ENCODE measurements around the gene PSMC5. TPM values are rescaled to one million over a fixed set of nuclear protein-coding genes. Genes with fewer than 3 reads are reported as not detected.
A peak's percentile ranks its signal among the peaks of the same experiment; 100 is the strongest.
"Not testable (repeated sequence)": the region's sequence is repeated elsewhere in the genome, so short reads cannot be mapped to it uniquely, and the experiment has no call there.

Gene PSMC5
- 100 to 1,000 TPM; 157 to 195 TPM for total RNA-seq

GRCh38 chr17:63827002-63827800 is at the start of gene PSMC5, which contains the start of gene FTSJ3:
PSMC5 (plus strand) TSS chr17:63827431; CDS start chr17:63827491, 60 bp downstream.
FTSJ3 (minus strand) TSS chr17:63827663; CDS start chr17:63826902, 761 bp downstream.
- H3K36me3 Mint-ChIP-seq, result peaks cover 71% of the 10 kb centered on the region

DNA sequence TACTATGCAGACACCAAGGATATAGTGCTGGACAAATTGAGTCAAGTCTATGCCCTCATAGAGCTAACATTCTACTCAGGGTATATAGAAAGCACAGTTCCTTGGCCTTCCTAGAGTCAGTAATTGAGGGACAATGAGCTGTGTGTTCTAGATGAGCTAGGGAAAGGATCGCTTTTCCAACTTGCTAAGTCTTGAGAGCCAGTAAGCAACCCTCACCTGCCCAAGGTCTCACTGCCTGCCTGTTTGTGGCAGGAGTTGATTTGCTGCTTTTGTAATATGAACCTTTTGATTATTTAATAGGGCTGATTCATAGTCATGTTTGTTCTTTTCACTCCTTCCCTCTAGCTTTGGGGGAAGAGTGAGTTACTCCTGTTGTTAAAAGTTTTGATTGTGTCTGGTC is 46.7 kb upstream of the PSMC5 start:
- ATAC-seq (no peak), DNase-seq (no peak)
- CTCF ChIA-PET, result interaction anchor here (1.1 to 1.4 kb wide), 2 partner anchors 55 to 68 kb away, joined by 3 to 4 read pairs; no protein-coding TSS in a partner anchor
- Mint-ChIP-seq H3K9me3 (ENCODE audit: low read depth) (no peaks in the 10 kb centered on the region), H3K4me1 (peaks cover 67% of the 10 kb centered on the region), H3K27ac (peak overlapping the region; percentile 34), H3K4me3 (no peak overlapping the region), H3K36me3 (peaks cover 33% of the 10 kb centered on the region), H3K27me3 (no peaks in the 10 kb centered on the region)

More at GRCh38 chr17:63827002-63827800, at the start of gene PSMC5, which contains the start of gene FTSJ3:
- H3K4me1 Mint-ChIP-seq, result peaks cover 79% of the 10 kb centered on the region
- CTCF ChIA-PET, result interaction anchor here (1.0 to 2.1 kb wide), 9 partner anchors 9 to 401 kb away, joined by 3 to 10 read pairs (median 5); partner anchors contain the start of genes CCDC47 and DDX42
- DNase-seq (peak; percentile 97), ATAC-seq (peak; percentile 91)
- peak within 1 kb of the TSS; percentile 97 for H3K27ac Mint-ChIP-seq
- H3K4me3 Mint-ChIP-seq, result peak within 1 kb of the TSS; percentile 99
- H3K9me3 Mint-ChIP-seq (ENCODE audit: low read depth), result no peaks in the 10 kb centered on the region
- no peaks in the 10 kb centered on the region for H3K27me3 Mint-ChIP-seq

DNA sequence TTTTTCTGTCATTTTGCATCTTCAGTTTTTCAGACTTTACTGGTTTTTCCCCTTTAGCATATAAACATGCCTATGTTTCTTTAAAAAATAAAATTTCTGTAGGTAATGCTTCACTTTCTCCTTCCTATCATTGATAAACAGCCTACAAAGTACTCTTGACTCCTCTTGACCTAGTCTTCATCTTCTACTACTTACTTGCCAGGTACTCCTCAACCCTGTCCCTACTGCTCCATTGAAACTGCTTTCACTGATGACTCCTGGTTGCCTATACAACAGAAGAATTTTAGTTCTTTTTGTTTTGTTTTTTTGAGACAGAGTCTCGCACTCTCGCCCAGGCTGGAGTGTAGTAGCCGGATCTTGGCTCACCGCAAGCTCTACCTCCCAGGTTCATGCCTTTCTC is 46.3 kb upstream of the PSMC5 start:
- Mint-ChIP-seq H3K36me3 (peaks cover 35% of the 10 kb centered on the region), H3K9me3 (ENCODE audit: low read depth) (no peaks in the 10 kb centered on the region), H3K27me3 (no peaks in the 10 kb centered on the region), H3K27ac (peak overlapping the region; percentile 34), H3K4me1 (peaks cover 66% of the 10 kb centered on the region), H3K4me3 (no peak overlapping the region)
- no peak for ATAC-seq
- no peak for DNase-seq
- CTCF ChIA-PET, result interaction anchor here (1.1 kb wide), 1 partner anchor 68 kb away, joined by 3 read pairs; no protein-coding TSS in a partner anchor

DNA sequence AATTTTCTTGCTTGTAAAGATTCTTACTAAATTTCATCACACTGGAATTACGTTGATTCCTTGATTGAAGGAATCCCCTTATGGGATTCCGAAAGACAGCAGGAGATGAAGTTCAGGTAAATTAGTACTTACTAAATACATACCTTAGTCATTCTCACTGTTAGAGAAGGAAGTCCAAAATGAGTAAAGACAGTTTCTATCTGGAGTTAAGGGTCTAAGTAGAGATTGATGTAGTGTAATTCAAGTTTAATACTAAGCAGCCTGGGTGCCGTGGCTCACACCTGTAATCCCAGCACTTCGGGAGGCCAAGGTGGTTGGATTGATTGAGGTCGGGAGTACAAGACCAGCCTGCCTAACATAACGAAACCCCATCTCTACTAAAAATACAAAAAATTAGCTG is 43.7 kb upstream of the PSMC5 start:
- Mint-ChIP-seq H3K4me3 (no peak overlapping the region), H3K9me3 (ENCODE audit: low read depth) (no peaks in the 10 kb centered on the region), H3K4me1 (peaks cover 49% of the 10 kb centered on the region), H3K27me3 (no peaks in the 10 kb centered on the region), H3K36me3 (peaks cover 34% of the 10 kb centered on the region), H3K27ac (no peak overlapping the region)
- DNase-seq, result no peak
- no peak for ATAC-seq
- CTCF ChIA-PET, result interaction anchor here (1.0 to 1.7 kb wide), 6 partner anchors 8 to 82 kb away, joined by 3 to 7 read pairs (median 4); partner anchors contain the start of genes CCDC47 and DDX42

GRCh38 chr17:63785556-63785955 is 41.7 kb upstream of the PSMC5 start:
- Mint-ChIP-seq H3K4me1 (peaks cover 38% of the 10 kb centered on the region), H3K9me3 (ENCODE audit: low read depth) (no peaks in the 10 kb centered on the region)
- CTCF ChIA-PET, result no interaction called here

GRCh38 chr17:63786117-63786516 is 41.1 kb upstream of the PSMC5 start:
- Mint-ChIP-seq H3K27me3 (no peaks in the 10 kb centered on the region), H3K4me3 (no peak overlapping the region), H3K9me3 (ENCODE audit: low read depth) (no peaks in the 10 kb centered on the region), H3K4me1 (peaks cover 34% of the 10 kb centered on the region), H3K36me3 (peaks cover 27% of the 10 kb centered on the region), H3K27ac (no peak overlapping the region)
- CTCF ChIA-PET, result no interaction called here
- DNase-seq, result no peak
- ATAC-seq, result no peak

More at GRCh38 chr17:63785556-63785955, 41.7 kb upstream of the PSMC5 start:
- Mint-ChIP-seq H3K4me3 (no peak overlapping the region), H3K36me3 (peaks cover 27% of the 10 kb centered on the region), H3K27ac (peak overlapping the region; percentile 12), H3K27me3 (no peaks in the 10 kb centered on the region)
- ATAC-seq, result no peak
- DNase-seq, result no peak

DNA sequence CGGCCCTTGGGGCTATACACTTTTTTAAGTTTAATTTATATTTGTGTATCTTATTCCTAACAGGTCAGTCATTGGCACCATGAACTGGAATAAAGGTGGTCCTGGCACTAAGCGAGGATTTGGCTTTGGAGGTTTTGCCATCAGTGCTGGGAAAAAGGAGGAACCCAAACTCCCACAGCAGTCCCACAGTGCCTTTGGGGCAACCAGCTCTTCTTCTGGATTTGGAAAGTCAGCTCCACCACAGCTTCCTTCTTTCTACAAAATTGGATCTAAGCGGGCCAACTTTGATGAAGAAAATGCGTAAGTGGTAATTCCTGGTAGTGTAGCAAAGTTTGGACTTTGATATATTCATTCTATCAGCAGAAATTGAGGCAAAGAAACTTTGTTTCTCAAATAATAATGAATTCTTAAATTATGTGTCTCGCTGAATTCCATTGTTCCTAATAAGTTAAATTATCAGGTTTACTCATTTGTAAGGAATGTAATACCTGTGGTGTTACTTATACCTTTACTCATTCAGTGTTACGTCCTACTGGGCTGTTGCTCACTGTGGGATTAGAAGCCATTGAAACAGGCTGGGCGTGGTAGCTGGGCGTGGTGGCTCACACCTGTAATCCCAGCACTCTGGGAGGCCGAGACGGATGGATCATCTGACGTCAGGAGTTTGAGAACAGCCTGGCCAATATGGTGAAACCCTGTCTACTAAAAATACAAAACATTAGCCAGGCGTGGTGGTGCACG is 40.1 kb upstream of the PSMC5 start:
- Mint-ChIP-seq H3K36me3 (peaks cover 27% of the 10 kb centered on the region), H3K9me3 (ENCODE audit: low read depth) (no peaks in the 10 kb centered on the region), H3K27me3 (no peaks in the 10 kb centered on the region), H3K27ac (no peak overlapping the region), H3K4me3 (no peak overlapping the region), H3K4me1 (peaks cover 31% of the 10 kb centered on the region)
- ATAC-seq (no peak), DNase-seq (no peak)
- CTCF ChIA-PET, result no interaction called here

GRCh38 chr17:63790057-63790456 is 37.2 kb upstream of the PSMC5 start:
- CTCF ChIA-PET, result no interaction called here
- H3K27me3 Mint-ChIP-seq, result no peaks in the 10 kb centered on the region
- no peak for ATAC-seq
- H3K27ac Mint-ChIP-seq, result no peak overlapping the region
- H3K4me3 Mint-ChIP-seq, result no peak overlapping the region
- peaks cover 11% of the 10 kb centered on the region for H3K4me1 Mint-ChIP-seq
- H3K36me3 Mint-ChIP-seq, result peaks cover 41% of the 10 kb centered on the region
- DNase-seq, result no peak
- no peaks in the 10 kb centered on the region for H3K9me3 Mint-ChIP-seq (ENCODE audit: low read depth)

DNA sequence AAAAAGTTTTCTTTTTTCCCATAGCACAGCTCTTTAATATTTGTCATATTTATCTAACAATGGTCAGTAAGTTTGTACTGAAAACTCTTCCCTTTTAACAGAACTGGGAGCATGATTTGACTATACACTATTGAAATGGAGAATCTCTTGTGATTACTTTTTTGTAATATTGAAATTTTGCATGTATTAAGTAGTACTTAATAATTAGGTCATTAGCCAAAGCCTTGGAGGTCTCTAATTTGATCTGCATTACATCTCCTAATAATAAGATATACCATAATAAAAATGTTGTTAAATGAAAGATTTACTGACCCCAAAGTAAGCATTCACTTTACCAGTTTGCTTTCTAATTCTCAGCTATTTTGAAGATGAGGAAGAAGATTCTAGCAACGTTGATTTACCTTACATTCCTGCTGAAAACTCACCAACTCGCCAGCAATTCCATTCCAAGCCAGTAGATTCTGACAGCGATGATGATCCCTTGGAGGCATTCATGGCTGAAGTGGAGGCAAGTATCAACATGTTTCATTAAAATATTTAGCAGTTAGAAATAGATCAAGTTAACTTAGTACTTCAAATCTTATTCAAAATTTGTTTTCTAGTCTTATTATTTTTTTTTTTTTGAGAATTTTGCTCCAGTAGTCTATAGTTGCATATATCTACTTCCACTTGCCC is 35.0 kb upstream of the PSMC5 start:
- CTCF ChIA-PET, result interaction anchor here (1.2 to 1.9 kb wide), 2 partner anchors 9 to 12 kb away, joined by 3 to 4 read pairs; no protein-coding TSS in a partner anchor

DNA sequence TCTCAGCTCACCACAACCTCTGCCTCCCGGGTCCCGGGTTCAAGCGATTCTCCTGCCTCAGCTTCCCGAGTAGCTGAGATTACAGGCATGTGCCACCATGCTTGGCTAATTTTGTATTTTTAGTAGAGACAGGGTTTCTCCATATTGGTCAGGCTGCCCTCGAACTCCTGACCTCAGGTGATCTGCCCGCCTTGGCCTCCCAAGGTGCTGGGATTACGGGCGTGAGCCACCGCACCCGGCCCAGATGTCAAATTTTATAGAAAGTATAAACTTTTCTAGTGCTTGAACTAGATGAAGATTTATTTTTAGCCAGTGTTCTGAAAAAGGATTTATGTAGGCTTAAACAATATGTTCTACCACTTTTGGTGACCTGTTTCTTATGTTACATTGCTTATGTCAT is 30.9 kb upstream of the PSMC5 start:
- CTCF ChIA-PET, result interaction anchor here (1.0 kb wide), 1 partner anchor 17 kb away, joined by 4 read pairs; no protein-coding TSS in a partner anchor
- H3K4me1 Mint-ChIP-seq; H3K27me3 Mint-ChIP-seq; ATAC-seq; H3K4me3 Mint-ChIP-seq; DNase-seq; H3K9me3 Mint-ChIP-seq (ENCODE audit: low read depth); H3K27ac Mint-ChIP-seq: not testable (repeated sequence)
- peaks cover 64% of the 10 kb centered on the region for H3K36me3 Mint-ChIP-seq

More for the DNA sequence above, 35.0 kb upstream of the PSMC5 start:
- H3K4me1 Mint-ChIP-seq, result peaks cover 8% of the 10 kb centered on the region
- ATAC-seq (no peak), DNase-seq (no peak)
- no peak overlapping the region for H3K4me3 Mint-ChIP-seq
- H3K36me3 Mint-ChIP-seq, result peaks cover 51% of the 10 kb centered on the region
- H3K27me3 Mint-ChIP-seq, result no peaks in the 10 kb centered on the region
- no peak overlapping the region for H3K27ac Mint-ChIP-seq
- no peaks in the 10 kb centered on the region for H3K9me3 Mint-ChIP-seq (ENCODE audit: low read depth)

DNA sequence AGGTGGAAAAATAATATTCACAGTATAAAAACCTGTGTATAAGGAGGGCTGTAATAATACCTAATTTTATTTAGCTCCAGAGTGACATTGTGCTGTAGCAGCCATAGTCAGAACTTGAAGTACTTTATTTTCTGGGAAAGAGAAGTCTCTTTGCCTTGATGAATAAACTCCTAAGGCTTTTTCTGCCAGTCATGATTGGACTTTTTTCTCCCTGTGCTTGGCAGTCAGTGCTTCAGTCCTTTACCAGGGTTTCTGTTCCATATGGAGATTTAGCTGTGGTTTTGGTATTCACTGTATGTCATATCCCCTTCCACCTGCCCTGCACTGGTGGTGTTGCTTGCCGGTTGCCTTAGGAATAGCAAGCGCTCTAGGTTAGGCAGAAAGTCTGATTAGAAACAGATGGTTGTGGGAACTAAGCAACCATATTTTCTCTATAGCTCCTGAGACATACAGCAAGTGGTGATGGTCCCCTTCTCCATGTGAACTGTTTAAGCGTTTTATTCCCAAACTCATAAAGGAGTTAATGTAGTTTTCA is 28.6 kb upstream of the PSMC5 start:
- peaks cover 59% of the 10 kb centered on the region for H3K36me3 Mint-ChIP-seq
- H3K4me1 Mint-ChIP-seq, result peaks cover 2% of the 10 kb centered on the region
- CTCF ChIA-PET, result interaction anchor here (1.4 kb wide), 1 partner anchor 67 kb away, joined by 4 read pairs; no protein-coding TSS in a partner anchor
- no peak overlapping the region for H3K4me3 Mint-ChIP-seq
- H3K9me3 Mint-ChIP-seq (ENCODE audit: low read depth), result no peaks in the 10 kb centered on the region
- no peaks in the 10 kb centered on the region for H3K27me3 Mint-ChIP-seq
- DNase-seq (no peak), ATAC-seq (no peak)
- no peak overlapping the region for H3K27ac Mint-ChIP-seq

- no peak overlapping the region for H3K27ac Mint-ChIP-seq
- CTCF ChIA-PET, result no interaction called here
- no peaks in the 10 kb centered on the region for H3K27me3 Mint-ChIP-seq
- no peak for DNase-seq
- no peaks in the 10 kb centered on the region for H3K4me1 Mint-ChIP-seq
- H3K36me3 Mint-ChIP-seq, result peaks cover 58% of the 10 kb centered on the region
- no peak for ATAC-seq
- no peak overlapping the region for H3K4me3 Mint-ChIP-seq
- no peaks in the 10 kb centered on the region for H3K9me3 Mint-ChIP-seq (ENCODE audit: low read depth)
Measured at GRCh38 chr17:63800783-63801182, 26.4 kb upstream of the PSMC5 start.
